ENCODE data around the gene GDPD4. TPM values are rescaled to one million over a fixed set of nuclear protein-coding genes. Genes with fewer than 3 reads are reported as not detected.

The GDPD4 gene, protein sequence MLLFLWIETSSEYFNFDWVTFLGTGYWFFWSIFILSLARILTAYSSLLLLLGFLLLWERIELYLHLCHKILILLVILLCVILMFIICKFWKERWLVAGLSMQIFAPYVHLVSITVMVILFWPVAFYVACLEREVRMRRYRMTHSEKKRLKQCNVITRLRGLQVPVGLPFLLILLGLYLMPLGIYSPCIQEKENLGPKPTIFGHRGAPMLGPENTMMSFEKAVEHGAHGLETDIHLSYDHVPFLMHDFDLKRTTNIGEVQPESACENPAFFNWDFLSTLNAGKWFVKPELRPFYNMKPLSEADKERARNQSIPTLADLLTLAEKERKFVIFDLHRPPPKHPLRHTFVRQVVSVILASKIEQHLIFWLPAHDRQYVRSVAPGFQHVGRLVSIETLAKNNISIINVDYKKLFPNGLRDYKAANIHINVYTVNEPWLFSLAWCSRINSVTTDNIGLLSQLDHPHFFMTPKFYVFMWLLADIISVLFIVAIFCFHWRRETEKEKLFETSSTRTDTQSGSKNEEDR
- total RNA-seq = not detected in 2 replicates

DNA sequence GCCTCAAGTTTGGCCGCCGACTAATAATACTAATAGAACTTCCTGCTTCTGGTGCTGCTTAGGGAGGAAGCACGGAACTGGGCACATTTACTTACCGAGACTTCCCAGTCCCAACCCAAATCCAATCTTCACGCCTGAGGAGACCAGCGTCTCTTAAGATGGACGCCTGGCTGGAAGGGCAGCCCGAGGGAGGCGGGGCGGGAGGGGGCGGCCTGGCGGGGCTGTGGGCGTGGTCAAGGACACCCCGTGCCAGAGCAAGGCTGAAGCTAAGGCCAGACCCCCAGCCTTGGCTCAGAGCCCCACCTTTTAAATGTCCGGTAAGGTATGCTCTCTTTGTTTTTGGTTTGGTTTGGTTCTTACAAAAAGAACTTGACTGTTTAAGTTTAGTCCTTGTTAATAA lies at the start of gene GDPD4:
Gene GDPD4, minus strand, starts transcription at position 177 of the 400 bp plus-strand sequence. CDS start 16,549 bp downstream, outside the sequence.

Other genes with a start within 250 kb of the GDPD4 start
- gene CAPN5, start 234.7 kb downstream of the GDPD4 start, total RNA-seq = 8.4 and 10.1 TPM in 2 replicates
- 1.5 TPM in 1 of 2 replicates, not detected in the other for gene OMP, start 198.8 kb downstream of the GDPD4 start, total RNA-seq
- gene MYO7A, start 173.4 kb downstream of the GDPD4 start, total RNA-seq = 0.14 and 0.27 TPM in 2 replicates
- gene PAK1, start 172.4 kb upstream of the GDPD4 start, total RNA-seq = 6.1 and 6.5 TPM in 2 replicates

All from thoracic aorta endothelial cell (primary cell).